ENCODE data around the gene LSP1.

The LSP1 gene

DNA sequence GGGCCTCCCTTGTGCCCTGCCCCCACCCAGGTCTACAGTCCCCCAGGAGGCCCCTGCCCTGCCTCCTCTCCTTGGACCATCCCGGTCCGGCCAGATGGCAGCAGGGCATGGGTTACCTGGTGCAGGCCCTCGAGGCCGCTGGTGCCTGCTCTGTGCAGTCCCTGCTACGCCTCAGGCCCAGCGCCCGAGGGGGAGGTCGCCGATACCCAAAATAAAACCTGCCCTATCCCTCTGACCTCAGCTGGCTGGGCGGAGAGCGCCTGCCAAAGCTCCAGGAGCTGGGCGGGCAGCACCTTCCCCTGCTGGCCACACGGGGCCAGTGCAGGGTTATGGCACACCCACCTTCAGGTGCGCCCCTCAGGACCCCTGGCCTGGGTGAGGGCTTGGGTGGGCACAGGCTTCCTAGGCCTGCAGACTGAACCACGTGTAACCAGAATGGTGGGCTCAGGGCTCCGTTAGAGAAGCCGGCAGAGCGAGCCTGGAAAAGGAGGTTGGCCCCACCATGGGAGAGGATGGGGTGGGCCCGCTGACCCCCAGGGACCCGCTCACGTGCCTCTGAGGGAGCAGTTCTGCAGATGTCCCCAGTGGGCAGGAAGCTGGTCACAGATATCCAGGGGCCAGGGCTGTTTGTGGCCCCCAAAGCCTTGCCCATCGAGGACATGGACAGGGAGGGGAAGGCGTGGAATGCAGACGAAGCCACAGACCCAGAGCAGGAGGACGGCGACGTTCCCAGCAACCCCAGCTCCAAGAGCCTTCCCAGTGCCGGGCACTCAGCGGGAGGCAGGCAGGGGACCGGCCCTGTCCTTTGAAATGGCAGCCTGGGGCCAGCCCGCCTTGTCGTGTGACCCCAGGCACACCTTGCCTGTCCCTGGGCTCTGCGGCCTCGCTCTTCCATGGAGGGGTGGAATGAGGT is 64.9 kb downstream of the LSP1 start:
- no peak for DNase-seq (ENCODE audit: low read depth)

DNA sequence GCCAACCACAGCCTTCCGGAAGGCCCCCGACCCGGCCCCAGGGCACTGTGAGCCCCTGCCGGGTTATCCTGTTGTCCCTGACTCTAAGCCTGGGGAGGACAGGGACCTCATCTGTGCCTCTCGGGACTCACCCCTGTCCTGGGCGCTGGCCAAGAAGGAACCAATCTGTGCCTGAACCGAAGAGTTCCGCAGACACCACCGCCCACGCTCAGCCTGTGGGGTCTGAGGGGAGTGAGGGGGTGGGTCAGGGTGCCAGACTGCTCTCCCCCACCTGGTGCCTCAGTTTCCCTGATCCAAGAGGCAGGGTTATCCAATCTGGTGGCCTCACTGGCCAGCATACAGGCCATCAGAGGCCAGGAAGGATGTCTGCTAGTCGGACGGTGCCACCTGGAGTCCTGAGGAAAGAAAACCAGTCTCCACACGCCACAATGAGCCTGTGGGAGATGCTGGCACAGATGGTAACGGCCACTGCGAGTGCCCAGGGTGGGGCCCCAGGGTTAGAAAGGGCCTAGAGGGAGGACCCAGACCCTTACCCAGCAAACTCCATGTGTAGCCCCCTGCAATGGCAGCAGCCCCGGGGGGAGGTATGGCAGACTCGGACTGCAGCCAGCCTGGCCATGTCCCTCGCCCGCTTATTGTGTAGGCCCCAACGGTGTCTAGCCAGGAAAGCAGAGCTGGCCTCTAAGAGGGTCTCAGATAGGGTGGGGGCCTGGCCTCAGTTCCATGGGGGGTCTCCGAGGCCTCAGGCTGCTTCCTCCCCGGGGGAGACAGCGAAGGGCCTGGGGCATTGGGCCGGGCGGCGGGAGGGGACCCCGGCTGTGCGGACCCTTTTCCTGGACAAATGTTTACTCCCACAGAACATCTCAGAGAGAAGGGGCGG is 65.8 kb downstream of the LSP1 start:
- DNase-seq (ENCODE audit: low read depth): no peak

DNA sequence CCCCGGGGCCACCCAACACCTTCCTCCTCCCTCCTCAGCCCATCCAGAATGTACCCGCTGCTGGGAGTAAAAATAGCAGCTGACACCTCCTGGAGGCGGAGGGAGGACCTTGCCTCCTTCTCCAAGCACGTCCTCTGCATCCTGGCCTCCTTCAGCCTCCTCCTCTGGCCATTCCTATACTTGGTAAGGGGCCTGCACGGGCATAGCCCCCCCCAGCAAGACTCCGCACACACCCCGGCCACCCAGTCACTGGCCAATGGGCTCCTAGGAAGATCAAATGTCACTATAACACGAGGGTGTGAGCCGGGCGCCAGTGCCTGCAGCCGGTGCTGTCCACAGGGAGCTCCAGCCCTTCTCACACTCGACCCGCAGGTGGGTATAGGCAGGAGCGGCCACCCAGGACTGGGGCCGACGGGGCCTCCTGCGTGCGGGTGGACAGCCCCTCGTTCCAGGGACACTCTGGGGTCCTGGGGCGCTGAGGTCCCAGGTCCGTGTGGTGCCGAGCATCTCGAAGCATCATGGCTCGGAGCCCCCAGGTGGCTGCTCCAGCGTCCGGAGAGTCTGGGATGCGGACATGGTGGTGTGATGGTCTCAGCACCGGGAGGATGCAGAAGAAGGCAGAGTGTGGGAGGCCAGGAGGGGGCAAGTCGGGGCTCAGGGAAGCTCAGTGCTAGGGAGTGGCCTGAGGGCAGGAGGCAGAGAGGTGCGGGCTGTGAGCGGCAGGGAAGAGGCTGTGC is 66.7 kb downstream of the LSP1 start, which contains the start of gene TNNT3:
Gene TNNT3 (plus strand): TSS at position 313 of the 737 bp plus-strand sequence. CDS start 3,172 bp downstream, outside the sequence.
- DNase-seq (ENCODE audit: low read depth): no peak

GRCh38 chr11:1920128-1920908 is 67.4 kb downstream of the LSP1 start:
- DNase-seq (ENCODE audit: low read depth): no peak

DNA sequence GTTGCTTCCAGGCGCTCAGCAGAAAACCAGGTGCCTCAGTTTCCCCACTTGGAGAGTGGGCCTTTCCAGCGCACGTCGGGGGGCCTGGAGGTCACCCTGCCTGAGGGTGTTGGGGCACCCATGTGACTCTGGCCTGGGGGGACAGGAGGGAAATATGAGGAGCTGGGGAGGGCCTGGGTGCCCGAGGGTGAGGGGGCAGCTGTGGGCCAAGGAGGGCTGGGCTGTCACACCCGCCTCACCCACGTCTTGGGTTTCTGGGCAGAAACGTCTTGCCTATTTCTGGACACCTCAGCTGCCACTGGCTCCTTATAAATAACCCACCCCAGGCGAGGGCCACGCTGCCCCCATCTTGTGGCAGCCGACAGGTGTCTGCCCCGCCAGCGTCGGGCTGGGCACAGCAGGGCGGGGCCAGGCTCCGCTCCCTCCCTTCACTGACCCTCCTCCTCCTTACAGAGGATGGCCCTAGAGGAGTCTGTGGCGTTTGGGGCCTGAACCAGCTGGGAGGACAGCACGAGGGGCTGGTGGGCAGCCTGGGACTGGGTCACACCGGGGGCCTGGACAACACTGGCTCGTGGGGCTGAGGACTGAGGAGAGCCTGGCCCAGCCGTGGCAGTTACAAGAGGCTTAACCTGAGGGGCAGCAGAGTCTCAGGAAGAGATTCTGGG is 68.2 kb downstream of the LSP1 start:
- no peak for DNase-seq (ENCODE audit: low read depth)

DNA sequence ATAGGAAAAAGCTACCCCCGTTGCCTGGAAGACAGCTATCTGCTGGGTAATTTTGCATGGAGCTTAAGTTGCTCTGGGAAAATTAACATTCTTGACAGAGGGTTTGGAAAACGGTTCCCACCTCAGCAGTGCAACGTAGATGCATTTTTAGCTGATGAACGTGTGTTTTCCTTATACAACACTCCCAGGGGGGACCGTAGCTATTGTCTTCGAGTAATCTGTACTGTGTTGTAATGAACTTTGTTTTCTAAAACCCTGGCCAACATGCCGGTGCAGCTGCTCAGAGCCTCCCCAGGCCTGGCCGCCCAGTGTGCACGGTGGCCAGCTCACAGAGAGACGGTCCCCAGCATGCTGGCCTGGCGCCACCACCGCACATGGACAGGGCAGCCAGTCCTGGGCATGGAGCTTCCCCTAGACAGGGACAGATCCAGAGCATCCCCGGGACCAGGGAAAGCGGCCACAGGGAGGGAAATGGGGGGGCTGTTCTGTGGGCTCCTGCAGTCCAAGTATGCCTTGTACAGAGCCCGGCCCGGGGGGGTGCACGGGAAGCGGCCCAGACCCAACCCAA is 68.8 kb downstream of the LSP1 start:
- DNase-seq (ENCODE audit: low read depth): no peak

- DNase-seq (ENCODE audit: low read depth): no peak
These were observed 69.7 kb downstream of the LSP1 start for GRCh38 chr11:1922481-1923081.

DNA sequence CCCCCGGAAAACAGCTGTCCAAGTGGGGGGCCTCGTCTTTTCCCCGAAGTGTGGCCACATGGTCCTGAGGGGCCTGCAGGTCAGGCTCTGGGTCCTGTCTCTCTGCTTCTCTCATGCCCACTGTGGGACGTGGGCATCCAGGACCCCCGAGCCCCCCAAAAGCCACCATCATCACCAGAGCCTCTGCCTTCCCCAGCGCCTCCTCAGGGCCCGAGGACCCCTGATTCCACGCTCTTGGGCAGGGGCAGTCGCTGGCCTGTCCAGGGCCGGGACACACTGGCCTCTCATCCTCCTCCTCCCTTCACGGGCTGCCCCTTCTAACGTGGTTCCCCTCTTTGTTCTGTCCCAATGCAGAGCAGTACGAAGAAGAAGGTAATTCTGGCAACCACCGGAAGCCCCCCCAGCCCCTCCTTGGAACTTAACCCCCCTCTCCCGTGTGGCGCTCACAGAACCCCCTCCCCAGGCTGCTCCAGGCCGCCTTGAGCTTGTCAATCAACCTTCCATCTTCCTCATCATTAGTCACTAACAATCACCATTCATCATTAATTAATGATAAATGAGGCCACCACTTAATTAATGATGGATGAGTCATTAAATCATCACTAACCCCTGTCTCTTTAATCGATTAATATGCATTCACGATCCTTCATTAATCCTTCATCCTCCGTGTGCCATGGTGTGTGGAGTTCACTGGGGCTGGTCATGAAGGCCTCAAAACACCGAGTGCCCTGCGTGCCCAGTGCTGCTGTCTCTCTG is 70.5 kb downstream of the LSP1 start:
- DNase-seq (ENCODE audit: low read depth): no peak

DNA sequence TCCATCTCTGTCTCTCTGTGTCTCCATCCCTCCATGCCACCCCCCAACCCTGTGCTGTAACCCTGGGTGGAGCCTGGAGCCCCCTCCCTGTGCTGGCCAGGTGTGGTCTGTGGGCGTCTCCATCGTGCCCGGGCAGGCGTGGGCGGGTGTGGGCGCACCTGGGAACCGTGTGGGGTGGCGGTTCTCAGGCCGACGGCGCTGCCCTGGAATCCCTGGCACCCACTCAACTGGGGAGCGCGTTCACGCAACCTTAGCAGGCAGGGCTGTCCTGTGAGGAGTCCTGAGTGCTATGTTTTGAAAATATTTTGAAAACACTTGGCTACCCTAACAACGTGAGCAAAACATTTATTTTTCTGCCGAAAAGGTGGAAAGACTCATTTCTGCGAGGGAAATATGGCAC is 71.3 kb downstream of the LSP1 start:
- no peak for DNase-seq (ENCODE audit: low read depth)

- DNase-seq (ENCODE audit: low read depth): no peak
These were observed 71.9 kb downstream of the LSP1 start for GRCh38 chr11:1924646-1925372.

GRCh38 chr11:1925373-1926155 is 72.7 kb downstream of the LSP1 start:
- no peak for DNase-seq (ENCODE audit: low read depth)

- DNase-seq (ENCODE audit: low read depth): no peak
These were observed 73.5 kb downstream of the LSP1 start for GRCh38 chr11:1926156-1927025.

- no peak for DNase-seq (ENCODE audit: low read depth)
These were observed 74.4 kb downstream of the LSP1 start for GRCh38 chr11:1927026-1927847.

DNA sequence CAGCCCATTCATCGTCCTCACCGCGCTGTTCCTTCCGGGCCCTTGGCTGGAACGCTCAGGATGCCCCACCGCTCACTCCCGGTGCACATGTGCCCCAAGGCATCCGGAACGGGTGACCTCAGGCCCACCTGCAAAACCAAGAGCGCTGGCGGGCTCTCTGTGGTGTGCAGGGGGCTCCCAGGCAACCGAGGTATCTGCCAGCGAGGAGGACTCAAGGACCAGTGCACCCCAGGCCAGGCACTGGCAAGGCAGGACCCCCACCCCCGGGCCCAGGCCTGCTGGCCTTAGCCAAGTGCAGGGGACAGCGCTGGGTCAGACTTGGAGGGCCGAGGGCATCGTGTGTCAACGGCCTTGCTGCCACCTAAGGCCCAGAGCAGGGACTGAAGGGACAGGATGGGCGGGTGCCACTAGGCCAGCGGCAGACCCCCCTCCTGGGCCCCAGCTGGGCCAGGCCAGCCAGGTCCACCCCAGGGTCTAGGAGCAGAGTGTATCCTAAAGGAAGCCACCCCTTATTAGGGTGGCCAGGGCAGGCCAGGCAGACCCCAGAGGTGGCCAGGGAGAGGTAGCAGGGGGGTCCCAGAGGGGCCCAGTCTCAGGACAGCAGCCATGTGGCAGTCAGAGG is 75.1 kb downstream of the LSP1 start:
- DNase-seq (ENCODE audit: low read depth): no peak

DNA sequence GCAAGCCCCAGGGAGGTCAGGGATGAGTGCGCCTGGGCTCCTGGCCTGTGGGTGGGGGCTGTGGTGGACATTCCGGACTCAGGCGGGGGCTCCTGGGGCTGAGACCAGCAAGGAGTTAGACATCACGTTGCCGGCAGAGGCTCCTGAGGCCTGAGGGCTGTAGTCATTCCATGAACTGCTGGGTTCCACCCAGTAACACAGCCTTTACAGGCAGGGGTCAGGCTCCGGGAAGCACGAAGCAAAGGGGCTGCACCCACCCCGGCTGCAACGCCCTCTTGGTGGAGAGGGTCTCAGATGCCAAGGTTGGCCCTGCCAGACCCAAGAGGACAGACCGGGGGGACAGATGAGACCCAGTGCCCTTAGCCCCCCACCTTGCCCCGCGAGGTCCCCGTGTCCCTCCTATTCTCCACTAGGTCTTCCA is 75.6 kb downstream of the LSP1 start:
- no peak for DNase-seq (ENCODE audit: low read depth)
